Smooth muscle cell (in vitro differentiated cells): ENCODE results near the gene ANXA4. TPM values are rescaled to one million over a fixed set of nuclear protein-coding genes. Genes with fewer than 3 reads are reported as not detected.
"Not testable (repeated sequence)": the region's sequence is repeated elsewhere in the genome, so short reads cannot be mapped to it uniquely, and the experiment has no call there.

Experiments used
- DNase-seq: peaks from one replicate; lab custom pipeline; 2025; ENCODE audit not compliant: unreplicated experiment; lab: John Stamatoyannopoulos, UW
- H2AFZ ChIP-seq: fragments of 200-600 bp; sonication (generic); 2 replicates; pipeline ENCODE4 v1.6.0; 2016; ENCODE audit warnings: antibody characterized with exemption, low read depth, mild to moderate bottlenecking
- H3F3A ChIP-seq: fragments of 200-600 bp; sonication (generic); 2 replicates; pipeline ENCODE4 v1.6.0; 2017; ENCODE audit warnings: antibody characterized with exemption, low read depth
- H3K27ac ChIP-seq: fragments of 200-600 bp; sonication (generic); 2 replicates; pipeline ENCODE4 v1.5.1; 2016; ENCODE audit warnings: low read depth, mild to moderate bottlenecking
- H3K27me3 ChIP-seq: fragments of 200-600 bp; sonication (generic); 2 replicates; pipeline ENCODE4 v1.6.1; 2016; ENCODE audit warnings: low read depth, mild to moderate bottlenecking
- H3K36me3 ChIP-seq: fragments of 200-600 bp; sonication (generic); 2 replicates; pipeline ENCODE4 v1.5.1; 2016; ENCODE audit warnings: low read depth
- H3K4me1 ChIP-seq: fragments of 200-600 bp; sonication (generic); 2 replicates; pipeline ENCODE4 v1.5.1; 2016; ENCODE audit warnings: low read depth
- H3K4me2 ChIP-seq: fragments of 200-600 bp; sonication (generic); 2 replicates; pipeline ENCODE4 v1.6.0; 2016; ENCODE audit warnings: mild to moderate bottlenecking
- H3K4me3 ChIP-seq: fragments of 200-600 bp; sonication (generic); 2 replicates; pipeline ENCODE4 v1.5.1; 2016; ENCODE audit warnings: mild to moderate bottlenecking
- H3K79me2 ChIP-seq: fragments of 200-600 bp; sonication (generic); 2 replicates; pipeline ENCODE4 v1.6.0; 2016; ENCODE audit warnings: low read depth, mild to moderate bottlenecking
- H3K9ac ChIP-seq: fragments of 200-600 bp; sonication (generic); 2 replicates; pipeline ENCODE4 v1.6.0; 2016; ENCODE audit warnings: low read depth
- H3K9me3 ChIP-seq: fragments of 200-600 bp; sonication (generic); replicated peaks from 2 replicates; pipeline ENCODE4 v1.5.1; 2016; ENCODE audit warnings: low read depth
- H4K20me1 ChIP-seq: fragments of 200-600 bp; sonication (generic); 2 replicates; pipeline ENCODE4 v1.6.0; 2016; ENCODE audit warnings: low read depth
- WGBS: methylation state at CpG from one replicate; pipeline ENCODE4 v1.1.7; 2016; ENCODE audit warnings: low lambda C conversion rate; 5-methylcytosine and 5-hydroxymethylcytosine counted together
- polyA plus RNA-seq: library from polyadenylated mRNA; unstranded; fragments of >200 nt; fragmentation: Nextera tagmentation; extraction: Ambion mirVana; gene quantifications from 2 replicates; pipeline ENCODE4 v1.2.1, GENCODE V29; 2016
- total RNA-seq: library from RNA; depleted of rRNA; stranded (reverse); fragments of >200 nt; gene quantifications from 2 replicates; pipeline ENCODE4 v1.2.3, GENCODE V29; 2014
- TF ChIP-seq, protein P1 (sequence below): fragments of 200-600 bp; sonication (generic); IDR thresholded peaks from 2 replicates; pipeline ENCODE4 v1.5.1; 2017; ENCODE audit warnings: borderline replicate concordance, mild to moderate bottlenecking, antibody characterized with exemption; ENCODE audit not compliant: insufficient read depth, poor library complexity, severe bottlenecking

The ANXA4 gene
- total and polyA plus RNA-seq, 2 experiments from 2014 or later = 14.7 to 32.8 TPM

- no peak overlapping the region for H2AFZ ChIP-seq
- WGBS = 78% methylated on average over 5 of the region's 5 CpGs
- H3K27me3 ChIP-seq = no peaks in the 10 kb centered on the region
- TF ChIP-seq, protein P1, sequence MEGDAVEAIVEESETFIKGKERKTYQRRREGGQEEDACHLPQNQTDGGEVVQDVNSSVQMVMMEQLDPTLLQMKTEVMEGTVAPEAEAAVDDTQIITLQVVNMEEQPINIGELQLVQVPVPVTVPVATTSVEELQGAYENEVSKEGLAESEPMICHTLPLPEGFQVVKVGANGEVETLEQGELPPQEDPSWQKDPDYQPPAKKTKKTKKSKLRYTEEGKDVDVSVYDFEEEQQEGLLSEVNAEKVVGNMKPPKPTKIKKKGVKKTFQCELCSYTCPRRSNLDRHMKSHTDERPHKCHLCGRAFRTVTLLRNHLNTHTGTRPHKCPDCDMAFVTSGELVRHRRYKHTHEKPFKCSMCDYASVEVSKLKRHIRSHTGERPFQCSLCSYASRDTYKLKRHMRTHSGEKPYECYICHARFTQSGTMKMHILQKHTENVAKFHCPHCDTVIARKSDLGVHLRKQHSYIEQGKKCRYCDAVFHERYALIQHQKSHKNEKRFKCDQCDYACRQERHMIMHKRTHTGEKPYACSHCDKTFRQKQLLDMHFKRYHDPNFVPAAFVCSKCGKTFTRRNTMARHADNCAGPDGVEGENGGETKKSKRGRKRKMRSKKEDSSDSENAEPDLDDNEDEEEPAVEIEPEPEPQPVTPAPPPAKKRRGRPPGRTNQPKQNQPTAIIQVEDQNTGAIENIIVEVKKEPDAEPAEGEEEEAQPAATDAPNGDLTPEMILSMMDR = no peak
- no peak for DNase-seq
- no peaks in the 10 kb centered on the region for H3K9me3 ChIP-seq
- no peak overlapping the region for H3K9ac ChIP-seq
- no peak overlapping the region for H3K4me2 ChIP-seq
- no peaks in the 10 kb centered on the region for H3K79me2 ChIP-seq
- no peak overlapping the region for H3K4me3 ChIP-seq
- H3K36me3 ChIP-seq = no peaks in the 10 kb centered on the region
- H3K4me1 ChIP-seq = no peaks in the 10 kb centered on the region
- H4K20me1 ChIP-seq = no peaks in the 10 kb centered on the region
- no peaks in the 10 kb centered on the region for H3F3A ChIP-seq
- no peak overlapping the region for H3K27ac ChIP-seq
Measured at GRCh38 chr2:69734035-69734611, 7.8 kb upstream of the ANXA4 start.

DNA sequence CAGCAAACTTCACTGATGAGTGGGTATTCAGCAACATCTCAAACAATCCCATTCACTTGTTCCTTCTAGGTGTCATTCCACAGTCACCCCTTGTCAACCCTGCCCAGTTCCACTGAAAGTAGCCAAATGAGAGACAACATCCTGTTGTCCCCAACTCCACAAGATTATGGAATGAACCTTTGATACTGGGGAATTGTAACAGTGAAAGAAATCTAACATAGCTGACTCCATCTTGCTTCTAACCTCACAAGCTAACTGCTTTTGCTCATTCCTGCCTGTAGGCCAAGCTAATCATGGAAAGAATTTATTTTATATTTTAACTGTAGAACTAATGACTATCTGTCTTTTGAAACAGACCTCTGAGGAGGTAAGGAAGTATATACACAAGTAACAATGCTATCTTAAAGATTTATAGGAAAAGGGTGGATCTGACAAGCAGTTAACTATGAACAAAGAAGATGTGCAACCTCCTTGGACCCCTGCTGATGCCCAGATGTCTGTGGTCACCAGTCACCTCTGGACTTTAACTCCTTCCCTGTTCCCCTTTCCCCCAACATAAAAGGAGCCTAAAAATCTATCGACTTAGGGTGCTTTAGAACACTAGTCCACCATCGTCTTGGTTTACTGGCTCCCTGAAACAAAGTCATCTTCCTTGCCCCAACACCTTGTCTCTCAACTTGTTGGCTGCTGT, 6.9 kb upstream of the ANXA4 start:
- TF ChIP-seq, protein P1 = no peak
- Histone ChIP-seq H3K4me1 (no peaks in the 10 kb centered on the region), H3K27ac (no peak overlapping the region), H3K27me3 (no peaks in the 10 kb centered on the region), H3K4me3 (no peak overlapping the region), H3K4me2 (no peak overlapping the region), H3K9me3 (no peaks in the 10 kb centered on the region), H3F3A (no peaks in the 10 kb centered on the region), H3K36me3 (no peaks in the 10 kb centered on the region), H3K79me2 (no peaks in the 10 kb centered on the region), H4K20me1 (no peaks in the 10 kb centered on the region), H3K9ac (no peak overlapping the region), H2AFZ (no peak overlapping the region)
- 91% methylated on average over 2 of the region's 2 CpGs for WGBS
- DNase-seq = no peak

DNA sequence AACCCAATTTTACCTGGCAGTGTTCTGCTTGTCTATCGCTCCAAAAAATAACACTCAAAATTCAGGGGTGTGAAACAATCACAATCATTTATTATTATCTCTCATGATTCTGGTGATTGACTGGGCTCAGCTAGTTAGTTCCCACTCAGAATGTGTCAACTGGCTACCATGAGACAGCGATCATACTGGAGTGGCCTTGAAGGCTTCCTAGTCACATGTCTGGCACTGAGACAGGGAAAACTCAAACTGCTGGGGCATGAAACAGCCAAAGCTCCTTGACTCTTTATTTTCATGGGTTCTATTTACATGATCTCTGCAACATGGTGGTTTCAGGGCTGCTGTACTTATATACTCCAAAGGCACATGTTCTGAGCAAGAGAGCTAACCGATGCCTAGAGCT, 6.2 kb upstream of the ANXA4 start:
- Histone ChIP-seq H3K4me3 (no peak overlapping the region), H2AFZ (no peak overlapping the region), H3K27ac (no peak overlapping the region), H3K4me2 (no peak overlapping the region), H3K36me3 (no peaks in the 10 kb centered on the region), H4K20me1 (no peaks in the 10 kb centered on the region), H3F3A (no peaks in the 10 kb centered on the region), H3K27me3 (no peaks in the 10 kb centered on the region), H3K79me2 (no peaks in the 10 kb centered on the region), H3K4me1 (no peaks in the 10 kb centered on the region), H3K9me3 (no peaks in the 10 kb centered on the region), H3K9ac (no peak overlapping the region)
- 99% methylated on average over 3 of the region's 3 CpGs for WGBS
- no peak for DNase-seq
- TF ChIP-seq, protein P1 = no peak

DNA sequence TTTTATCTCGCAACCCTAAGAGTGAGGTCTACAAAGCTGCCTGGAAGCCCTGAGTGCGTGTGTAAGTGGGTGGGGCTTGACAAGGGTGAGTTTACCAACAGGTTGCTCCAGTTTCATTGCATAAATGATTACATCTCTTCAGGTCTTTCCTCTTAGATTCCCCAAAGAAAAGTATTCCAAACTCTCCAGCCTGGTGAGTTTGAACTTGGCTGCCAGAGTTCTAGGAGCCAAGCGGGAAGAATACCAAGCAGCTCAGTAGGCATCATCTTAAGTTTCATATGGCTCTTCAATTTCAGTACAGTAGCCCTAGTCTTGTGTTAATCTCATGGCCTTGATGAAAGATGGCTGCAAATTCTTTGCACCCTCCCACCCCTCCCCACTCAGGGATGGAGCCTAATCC, 3.8 kb upstream of the ANXA4 start:
- not testable (repeated sequence) for H3K9ac ChIP-seq, H4K20me1 ChIP-seq, H3K36me3 ChIP-seq, H3K4me3 ChIP-seq, H3K4me2 ChIP-seq, H3K27ac ChIP-seq, H3K27me3 ChIP-seq, H2AFZ ChIP-seq, DNase-seq, H3K9me3 ChIP-seq, H3F3A ChIP-seq, H3K79me2 ChIP-seq, H3K4me1 ChIP-seq
- WGBS = 69% methylated on average over 3 of the region's 3 CpGs
